Activated CD8-positive, alpha-beta memory T cell treated with anti-CD3 and anti-CD28 coated beads for 36 hours (primary cell): ENCODE data around the gene LIAS. TPM values are rescaled to one million over a fixed set of nuclear protein-coding genes. Genes with fewer than 3 reads are reported as not detected.
"Not testable (repeated sequence)": the region's sequence is repeated elsewhere in the genome, so short reads cannot be mapped to it uniquely, and the experiment has no call there.

Experiments used
- CTCF ChIA-PET: fragments of 350-600 bp; sonication (Branson Sonifier 250); formaldehyde crosslinking; loops from one replicate; lab custom pipeline; 2021; ENCODE audit warnings: antibody characterized with exemption; lab: Charles Lee
- POLR2A ChIA-PET: fragments of 350-600 bp; sonication (Branson Sonifier 250); formaldehyde crosslinking; loops from one replicate; lab custom pipeline; 2021; ENCODE audit warnings: antibody characterized with exemption; lab: Charles Lee
- total RNA-seq, 2 experiments: library from RNA; stranded (reverse); gene quantifications; one replicate each; pipeline ENCODE4 v1.2.3, GENCODE V29; 2021

LIAS gene
- total RNA-seq, 2 experiments from 2014 or later: 35.2 to 38.7 TPM

DNA sequence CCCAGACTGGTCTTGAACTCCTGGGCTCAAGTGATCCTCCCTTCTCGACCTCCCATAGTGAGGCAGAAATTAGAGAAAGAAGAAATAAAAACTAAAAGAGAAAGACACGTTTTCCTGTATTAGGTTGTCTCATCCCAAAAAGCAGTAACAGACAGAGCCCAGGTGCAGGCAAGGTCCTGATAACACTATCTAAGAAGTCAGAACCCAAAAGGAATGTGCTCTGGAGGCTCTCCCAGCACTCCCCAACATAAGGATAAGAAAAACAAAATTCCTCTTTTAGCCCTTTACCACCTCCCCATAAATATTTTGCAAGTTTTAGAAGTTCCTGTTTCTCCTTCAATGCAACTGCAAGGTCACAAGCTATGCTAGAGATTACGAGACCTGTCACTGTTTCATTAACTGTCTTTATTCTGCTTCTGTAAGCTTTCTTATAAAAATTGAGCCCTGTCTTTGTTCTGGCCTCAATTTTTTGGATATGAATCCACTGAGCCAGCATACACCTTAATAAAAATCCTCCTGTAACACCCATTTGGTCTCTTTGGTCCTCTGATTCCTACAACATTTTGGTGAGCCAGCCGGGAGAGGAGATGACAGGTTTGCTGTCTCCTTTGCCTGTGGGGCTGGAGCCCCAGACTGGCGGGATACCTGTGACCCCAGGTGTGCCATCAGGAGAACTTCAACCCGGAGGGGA is 25.9 kb downstream of the LIAS start:
- POLR2A ChIA-PET: no interaction called here
- CTCF ChIA-PET: no interaction called here

DNA sequence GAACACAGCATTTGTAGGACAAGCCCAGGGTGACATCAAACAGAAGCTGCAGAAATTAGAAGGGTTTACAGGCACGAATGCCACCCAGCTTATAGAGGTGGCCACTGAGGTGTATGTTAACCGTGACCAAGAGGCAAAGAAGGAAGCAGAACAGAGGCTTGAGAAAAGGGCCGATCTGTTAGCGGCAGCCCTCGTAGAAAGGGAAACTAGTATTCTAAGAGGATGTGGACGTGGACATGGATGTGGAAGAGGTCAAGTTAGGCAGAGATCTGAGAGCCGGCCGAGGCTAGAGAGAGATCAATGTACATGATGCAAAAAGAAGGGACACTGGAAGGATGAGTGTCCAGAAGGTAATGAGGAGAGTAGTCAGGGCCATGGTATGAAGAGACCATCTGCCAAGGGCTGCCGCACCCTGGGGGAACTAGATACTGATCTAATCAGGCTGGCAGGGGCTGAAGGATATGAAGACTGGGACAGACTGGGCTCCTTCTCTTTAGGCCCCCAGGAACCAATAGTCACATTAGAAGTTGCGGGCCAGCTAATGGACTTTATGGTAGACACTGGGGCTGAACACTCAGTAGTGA is 27.5 kb downstream of the LIAS start:
- CTCF ChIA-PET: no interaction called here

DNA sequence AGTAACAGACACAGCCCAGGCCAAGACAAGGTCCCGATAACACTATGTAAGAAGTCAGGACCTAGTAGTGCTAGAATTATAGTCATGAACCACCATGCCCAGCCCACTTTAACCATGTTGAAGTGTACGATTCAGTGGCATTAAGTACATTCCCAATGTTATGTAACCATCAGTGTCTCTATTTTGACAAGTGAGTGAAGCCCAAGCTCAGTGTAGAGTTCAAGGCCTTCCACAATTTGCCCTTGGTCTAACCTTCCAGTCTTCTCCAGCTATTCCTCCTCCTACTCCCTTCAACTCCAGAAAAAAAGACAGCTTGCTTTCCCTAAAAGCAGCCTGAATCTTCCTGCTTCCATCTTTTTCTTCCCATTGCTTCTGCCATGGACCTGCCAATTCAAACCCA is 31.5 kb downstream of the LIAS start:
- ChIA-PET CTCF (no interaction called here), POLR2A (no interaction called here)

More for the DNA sequence above, 27.5 kb downstream of the LIAS start:
- POLR2A ChIA-PET: no interaction called here

DNA sequence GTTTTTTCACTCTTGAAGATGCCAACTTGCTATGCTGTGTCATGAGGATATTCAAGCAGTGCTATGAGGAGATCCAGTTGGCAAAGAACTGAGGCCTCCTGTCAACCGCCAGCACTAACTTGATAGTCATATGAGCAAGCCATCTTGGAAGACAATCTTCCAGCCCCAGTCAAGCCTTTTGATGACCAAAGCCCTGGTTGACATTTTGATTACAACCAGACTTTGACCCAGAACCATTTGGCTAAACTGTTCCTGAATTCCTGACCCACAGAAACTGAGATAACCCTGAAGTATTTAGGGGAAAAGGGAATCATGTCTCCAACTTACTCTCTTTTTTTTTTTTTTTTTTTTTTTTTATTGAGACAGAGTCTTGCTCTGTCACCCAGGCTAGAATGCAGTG is 35.5 kb downstream of the LIAS start:
- CTCF ChIA-PET: no interaction called here
- POLR2A ChIA-PET: no interaction called here

DNA sequence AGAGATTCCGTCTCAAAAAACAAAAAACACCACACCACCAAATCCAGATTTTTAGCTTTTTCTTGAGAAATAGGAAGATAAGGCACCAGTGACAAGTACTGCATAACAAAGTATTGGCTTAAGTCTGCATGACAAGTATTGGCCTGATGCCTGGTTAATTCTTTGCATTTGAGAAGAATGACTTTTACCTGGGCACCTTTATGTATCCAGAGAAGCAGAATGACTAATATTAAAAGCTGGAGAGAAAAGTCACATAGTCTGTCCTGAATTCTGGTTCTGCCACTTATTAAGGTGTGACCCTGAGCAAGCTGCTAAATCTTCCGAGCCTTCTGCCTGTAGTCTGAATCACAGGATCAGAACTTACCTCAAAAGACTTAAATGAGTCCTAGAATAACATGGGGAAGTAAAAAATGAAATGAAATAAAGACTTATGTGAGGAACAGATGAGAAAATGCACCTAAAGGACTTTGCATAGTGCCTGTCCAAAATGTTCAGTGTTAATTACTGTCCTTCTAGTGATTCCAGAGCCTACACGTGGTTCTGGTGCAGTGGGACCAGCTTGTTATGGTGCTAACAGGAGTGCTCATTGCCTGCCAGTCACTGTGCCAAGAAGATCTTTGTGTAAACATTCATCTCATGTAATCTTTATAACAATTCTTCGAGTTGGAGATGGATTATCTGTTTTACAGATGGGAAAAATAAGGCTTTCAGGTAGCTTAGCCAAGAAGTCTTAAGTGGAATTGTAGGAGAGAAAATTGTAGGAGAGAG is 36.8 kb downstream of the LIAS start:
- CTCF ChIA-PET: interaction anchor here (0.6 kb wide), 1 partner anchor 97 kb away, joined by 3 read pairs; no protein-coding TSS in a partner anchor
- POLR2A ChIA-PET: no interaction called here

DNA sequence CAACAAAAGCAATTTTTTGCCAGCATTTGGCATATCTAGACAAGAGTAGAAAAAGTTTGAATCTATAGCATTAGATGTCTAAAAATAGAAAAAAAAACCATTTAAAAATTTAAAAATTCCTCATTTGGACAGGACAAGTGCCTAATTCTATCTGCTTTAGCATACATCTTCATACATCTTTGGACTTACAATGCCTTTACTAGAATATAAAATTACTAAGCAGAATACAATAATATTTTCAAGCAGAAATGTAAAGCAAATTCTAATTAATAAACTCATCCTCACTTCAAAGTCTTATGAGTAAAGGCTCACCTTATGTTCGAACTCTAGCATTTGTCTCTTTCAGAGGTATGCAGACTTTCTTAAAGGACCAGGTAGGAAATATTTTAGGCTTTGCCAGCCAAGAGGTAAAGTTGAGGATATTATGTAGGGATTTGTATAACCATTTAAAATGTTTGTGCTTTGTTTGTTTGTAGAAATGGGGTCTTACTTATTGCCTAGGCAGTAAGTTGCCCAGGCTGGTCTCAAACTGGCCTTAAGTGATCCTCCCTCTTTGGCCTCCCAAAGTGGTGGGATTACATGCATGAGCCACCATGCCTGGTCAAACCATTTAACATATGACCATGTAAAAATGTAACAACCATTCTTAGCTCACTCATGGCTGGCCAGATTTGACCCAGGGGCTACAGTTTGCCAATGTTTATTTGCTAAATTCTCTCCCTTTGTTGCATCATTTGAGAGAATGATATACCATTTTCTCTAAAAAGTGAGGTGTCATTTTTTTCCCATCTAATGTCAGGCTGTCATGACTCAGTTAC is 39.3 kb downstream of the LIAS start:
- POLR2A ChIA-PET: no interaction called here
- CTCF ChIA-PET: no interaction called here

DNA sequence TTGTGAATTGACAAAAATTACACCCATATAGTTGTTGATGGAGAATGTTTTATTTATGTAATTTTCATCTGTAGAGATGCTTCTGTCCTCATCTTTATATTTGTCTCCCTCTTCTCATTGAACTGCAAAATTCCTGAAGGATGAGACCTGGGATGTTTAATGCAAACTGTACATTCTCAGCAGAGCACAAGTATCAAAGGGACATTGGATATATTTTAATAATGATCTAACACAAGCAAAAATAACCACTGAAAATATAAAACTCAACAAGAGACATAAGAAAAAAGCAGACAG is 39.8 kb downstream of the LIAS start:
- CTCF ChIA-PET: no interaction called here

DNA sequence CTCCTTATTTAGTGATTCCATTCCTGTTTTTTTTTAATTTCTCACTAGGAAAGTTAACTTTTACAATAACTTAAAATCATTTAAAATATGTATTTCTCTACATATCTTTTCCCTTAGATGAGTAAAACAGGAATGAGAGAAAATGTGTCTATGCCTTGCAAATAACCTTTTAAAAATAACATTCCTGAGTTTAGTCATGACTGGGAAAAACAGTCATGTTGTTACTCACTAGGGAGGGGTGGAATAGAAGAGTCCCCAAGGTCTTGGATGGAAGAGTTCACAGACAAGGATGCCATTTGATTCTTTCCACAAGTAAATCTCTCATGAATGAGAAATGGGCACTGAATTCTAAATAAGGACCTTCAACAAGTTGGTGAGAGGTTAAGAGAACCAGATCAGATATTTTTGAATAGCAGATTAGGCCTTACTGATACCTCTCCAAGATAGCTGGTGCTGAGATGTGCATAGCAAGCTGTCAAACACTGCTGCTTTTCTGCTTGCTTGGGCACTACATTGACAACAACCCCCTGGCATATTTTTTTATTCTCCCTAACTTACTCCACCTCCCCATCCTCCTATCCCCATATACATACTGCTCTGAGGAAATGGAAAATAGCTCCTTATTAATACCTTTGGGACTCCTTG is 43.3 kb downstream of the LIAS start:
- ChIA-PET CTCF (no interaction called here), POLR2A (interaction anchor here (0.7 kb wide), 1 partner anchor 139 kb away, joined by 3 read pairs; no protein-coding TSS in a partner anchor)

More for the DNA sequence above, 39.8 kb downstream of the LIAS start:
- POLR2A ChIA-PET: no interaction called here

DNA sequence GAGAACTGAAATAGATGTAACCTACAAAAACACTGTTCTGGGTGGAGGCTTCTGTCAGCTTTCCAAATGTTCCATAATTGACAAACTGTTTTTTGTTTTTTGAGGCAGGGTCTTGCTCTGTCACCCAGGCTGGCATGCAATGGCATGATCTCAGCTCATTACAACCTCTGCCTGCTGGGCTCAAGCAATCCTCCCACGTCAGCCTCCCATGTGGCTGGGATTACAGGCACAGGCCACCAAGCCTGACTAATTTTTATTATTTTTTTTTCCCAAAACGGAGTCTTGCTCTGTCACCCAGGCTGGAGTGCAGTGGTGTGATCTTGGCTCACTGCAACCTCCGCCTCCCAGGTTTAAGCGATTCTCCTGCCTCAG is 43.8 kb downstream of the LIAS start:
- POLR2A ChIA-PET: interaction anchor here (0.7 kb wide), 1 partner anchor 139 kb away, joined by 3 read pairs; no protein-coding TSS in a partner anchor
- CTCF ChIA-PET: not testable (repeated sequence)

DNA sequence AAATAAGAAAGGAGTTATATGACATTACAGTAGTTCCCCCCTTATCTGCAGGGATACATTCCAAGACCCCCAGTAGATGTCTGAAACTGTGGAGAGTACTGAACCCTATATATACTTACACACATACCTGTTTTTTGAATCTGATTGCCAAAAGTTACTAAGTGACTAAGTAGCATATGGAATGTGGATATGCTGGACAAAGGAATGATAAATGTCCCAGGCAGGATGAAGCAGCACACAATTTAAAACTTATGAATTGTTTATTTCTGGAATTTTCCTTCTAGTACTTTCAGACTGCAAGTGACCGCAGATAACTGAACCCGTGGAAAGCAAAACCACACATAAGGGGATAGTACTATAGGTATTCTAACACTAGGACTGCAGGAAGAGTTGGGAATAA is 45.7 kb downstream of the LIAS start:
- ChIA-PET POLR2A (no interaction called here), CTCF (no interaction called here)

DNA sequence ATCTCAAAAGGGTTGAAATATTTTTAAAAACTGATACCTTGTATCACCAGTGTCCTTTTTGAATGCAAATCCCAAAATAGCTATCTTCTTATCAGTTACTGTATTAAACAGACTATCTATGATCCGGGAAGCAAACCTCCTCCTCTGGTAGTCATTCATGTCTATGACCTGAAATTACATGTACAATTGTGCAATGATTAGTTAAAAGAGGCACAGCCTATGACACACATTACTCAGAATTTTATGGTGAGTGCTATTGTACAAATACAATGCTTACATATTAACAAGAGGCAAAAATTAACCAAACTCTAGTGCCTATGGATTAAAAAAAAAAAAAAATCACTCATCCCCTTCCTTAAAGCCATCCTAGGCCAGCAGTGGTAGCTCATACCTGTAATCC is 46.7 kb downstream of the LIAS start:
- POLR2A ChIA-PET: no interaction called here
- CTCF ChIA-PET: no interaction called here

DNA sequence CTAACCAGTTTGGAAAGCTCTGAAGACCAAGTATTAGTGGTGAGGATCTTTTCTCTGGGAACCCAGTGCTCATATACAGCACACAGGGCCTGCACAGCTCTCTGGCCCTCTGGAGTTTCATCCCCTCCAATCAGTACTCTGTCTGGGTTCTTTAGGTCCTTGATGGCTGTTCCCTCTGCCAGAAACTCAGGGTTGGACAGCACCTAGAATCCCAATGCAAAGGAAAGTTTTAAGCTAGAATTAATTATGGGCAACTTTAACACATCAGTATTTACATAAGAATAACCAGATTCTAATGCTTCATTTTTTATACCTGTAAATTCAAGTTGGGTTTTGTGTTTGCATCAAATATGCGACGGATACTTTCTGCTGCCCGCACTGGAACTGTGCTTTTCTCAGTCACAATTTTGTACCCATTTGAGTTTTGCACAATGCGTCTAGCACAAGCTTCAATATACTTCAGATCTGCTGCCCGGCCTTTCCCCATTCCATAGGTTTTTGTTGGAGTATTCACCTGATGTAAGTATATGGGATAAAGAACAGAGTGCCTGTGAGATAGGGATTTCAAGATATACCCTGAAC is 51.6 kb downstream of the LIAS start:
- POLR2A ChIA-PET: no interaction called here
- CTCF ChIA-PET: no interaction called here

DNA sequence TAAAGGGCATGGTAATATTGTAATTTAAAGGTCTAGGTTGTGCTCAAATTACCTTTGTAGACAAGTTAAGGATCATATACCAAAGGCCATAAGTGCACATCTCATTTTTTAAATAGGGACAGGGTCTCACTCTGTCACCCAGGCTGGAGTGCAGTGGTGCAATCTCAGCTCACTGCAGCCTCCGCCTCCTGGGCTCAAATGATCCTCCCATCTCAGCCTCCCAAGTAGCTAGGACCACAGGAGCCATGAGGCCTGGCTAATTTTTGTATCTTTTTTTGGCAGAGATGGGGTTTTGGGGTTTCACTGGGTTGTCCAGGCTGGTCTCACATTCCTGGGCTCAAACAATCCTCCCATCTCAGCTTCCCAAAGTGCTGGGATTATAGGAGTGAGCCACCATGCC is 55.4 kb downstream of the LIAS start:
- POLR2A ChIA-PET, CTCF ChIA-PET: not testable (repeated sequence)

DNA sequence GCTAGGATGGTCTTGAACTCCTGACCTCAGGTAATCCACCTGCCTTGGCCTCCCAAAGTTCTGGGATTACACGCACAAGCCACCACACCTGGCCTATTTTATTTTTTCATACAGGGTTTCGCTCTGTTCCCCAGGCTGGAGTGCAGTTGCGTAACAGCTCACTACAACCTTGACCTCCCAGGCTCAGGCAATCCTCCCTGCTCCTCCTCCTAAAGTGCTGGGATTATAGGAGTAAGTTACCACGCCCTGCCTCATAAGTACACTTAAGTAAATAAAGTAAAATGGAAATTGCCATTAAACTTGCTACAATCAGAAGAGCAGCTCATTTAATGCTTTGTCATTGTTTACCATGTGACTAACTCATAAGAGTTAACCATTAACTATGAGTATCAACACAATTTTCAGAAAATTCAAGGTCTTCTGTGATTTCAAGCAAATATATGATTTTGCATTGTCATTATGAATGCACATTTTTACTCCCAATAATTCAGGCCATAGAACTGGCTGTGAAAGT is 56.1 kb downstream of the LIAS start:
- POLR2A ChIA-PET: interaction anchor here (0.6 kb wide), 1 partner anchor 41 kb away, joined by 3 read pairs; no protein-coding TSS in a partner anchor
- CTCF ChIA-PET: no interaction called here

DNA sequence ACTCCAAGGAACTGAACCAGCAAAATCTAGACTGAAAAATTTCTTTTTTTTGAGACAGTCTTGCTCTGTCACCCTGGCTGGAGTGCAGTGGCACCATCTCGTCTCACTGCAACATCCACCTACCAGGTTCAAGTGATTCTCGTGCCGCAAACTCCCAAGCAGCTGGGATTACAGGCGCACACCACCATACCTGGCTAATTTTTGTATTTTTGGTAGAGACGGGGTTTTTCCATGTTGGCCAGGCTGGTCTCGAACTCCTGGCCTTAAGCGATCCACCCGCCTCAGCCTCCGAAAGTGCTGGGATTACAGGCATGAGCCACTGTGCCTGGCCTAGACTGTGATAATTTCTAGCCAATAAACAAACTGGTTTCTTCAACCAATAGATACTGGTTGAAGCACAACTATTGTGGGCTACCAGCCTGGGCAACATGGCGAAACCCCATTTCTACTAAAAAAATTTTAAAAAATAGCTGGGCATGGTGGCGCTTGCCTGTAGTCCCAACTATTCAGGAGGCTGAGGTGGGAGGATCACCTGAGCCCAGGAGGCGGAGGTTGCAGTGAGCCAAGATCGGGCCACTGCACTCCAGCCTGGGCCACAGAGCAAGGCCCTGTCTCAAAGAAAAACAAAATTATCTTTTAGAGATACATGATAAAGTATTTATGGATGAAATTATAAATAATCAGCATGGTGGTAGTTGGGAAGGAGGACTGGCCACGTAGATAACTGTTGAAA is 57.0 kb downstream of the LIAS start:
- POLR2A ChIA-PET: not testable (repeated sequence)
- CTCF ChIA-PET: interaction anchor here (1.0 kb wide), 1 partner anchor 57 kb away, joined by 3 read pairs; no protein-coding TSS in a partner anchor

DNA sequence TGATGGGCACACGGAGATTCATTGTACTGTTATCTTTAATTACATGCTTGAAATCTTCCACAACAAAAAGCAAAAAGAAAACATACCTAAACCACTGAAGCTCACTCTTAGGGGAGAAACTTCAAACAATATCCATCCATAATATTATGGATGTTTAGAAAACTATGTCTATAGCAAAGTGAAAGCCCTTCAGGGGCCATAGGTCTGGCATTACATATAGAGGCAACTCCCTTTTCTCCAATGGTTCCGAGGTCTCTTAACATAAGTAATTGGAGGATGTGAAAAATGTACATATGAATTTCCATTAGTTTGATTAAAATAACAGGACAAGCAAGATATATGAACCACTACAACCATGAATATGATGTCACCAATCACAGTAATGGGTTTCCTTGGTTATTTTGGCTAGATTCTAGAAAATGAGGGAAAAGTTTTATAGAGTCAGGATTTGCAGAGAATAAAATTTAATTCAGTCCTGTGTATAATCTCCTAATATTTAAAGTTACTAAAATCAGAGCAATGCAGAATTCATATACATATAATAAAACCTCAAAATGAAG is 57.6 kb downstream of the LIAS start:
- ChIA-PET POLR2A (no interaction called here), CTCF (interaction anchor here (1.0 kb wide), 1 partner anchor 56 kb away, joined by 3 read pairs; no protein-coding TSS in a partner anchor)

DNA sequence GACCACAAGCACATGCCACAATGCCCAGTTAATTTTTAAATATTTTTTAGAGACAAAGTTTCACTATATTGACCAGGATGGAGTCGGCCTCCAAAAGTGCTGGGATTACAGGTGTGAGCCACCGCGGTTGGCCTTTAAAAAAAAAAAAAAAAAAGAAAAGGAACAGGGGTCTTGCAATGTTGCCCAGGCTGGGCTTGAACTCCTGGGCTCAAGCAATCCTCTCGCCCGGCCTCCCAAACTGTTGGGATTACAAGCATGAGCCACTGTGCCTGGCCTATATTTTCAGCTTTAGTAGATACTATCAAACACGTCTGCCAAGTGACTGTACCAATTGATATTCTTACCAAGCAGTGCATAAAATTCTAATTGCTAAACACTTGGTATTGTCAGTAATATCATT is 59.6 kb downstream of the LIAS start:
- ChIA-PET POLR2A (no interaction called here), CTCF (no interaction called here)
